NCI-H2081 treated with DMSO at 0.1 percent for 48 hours (cell line): ENCODE measurements around the gene MBOAT2.
"Not testable (repeated sequence)": the region's sequence is repeated elsewhere in the genome, so short reads cannot be mapped to it uniquely, and the experiment has no call there.

Source experiments
- DNase-seq: peaks from one replicate; lab custom pipeline; 2025; lab: John Stamatoyannopoulos, UW

The MBOAT2 gene

DNA sequence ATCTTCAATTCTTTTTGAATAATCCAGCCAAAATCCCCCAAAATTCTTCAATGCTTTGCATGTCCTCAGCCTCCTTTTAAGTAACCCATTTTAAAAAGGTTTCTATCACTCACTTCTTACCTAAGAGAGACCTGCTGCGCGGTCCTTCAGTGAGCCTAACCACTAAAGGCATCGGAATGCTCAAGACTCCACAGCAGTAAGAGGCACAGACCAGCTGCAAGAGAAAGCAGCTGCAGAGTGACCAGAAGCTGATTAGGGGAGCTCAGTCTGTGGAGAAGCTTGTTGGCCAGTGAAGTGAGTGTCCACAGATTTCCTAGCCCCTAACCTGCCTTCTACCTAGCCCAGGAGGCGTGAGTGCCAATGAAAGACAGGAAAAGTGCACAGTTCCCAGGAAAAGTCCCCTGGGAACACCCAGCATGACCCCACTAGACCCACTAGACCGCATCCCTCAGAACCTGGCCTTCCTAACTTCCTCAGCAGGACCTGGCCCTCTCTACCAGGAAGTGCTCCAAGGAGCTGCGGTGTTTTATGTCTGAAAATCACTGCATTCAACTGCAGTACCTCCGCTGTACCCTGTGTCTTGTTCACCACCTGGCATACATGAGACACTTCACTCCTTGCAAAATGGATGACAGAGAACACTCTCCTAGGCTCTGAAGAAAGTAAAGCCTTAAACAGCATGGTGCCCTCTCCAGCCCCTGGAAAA, 10.1 kb downstream of the MBOAT2 start:
- no peak for DNase-seq

GRCh38 chr2:8992643-8993042, 10.8 kb downstream of the MBOAT2 start:
- DNase-seq, result no peak

DNA sequence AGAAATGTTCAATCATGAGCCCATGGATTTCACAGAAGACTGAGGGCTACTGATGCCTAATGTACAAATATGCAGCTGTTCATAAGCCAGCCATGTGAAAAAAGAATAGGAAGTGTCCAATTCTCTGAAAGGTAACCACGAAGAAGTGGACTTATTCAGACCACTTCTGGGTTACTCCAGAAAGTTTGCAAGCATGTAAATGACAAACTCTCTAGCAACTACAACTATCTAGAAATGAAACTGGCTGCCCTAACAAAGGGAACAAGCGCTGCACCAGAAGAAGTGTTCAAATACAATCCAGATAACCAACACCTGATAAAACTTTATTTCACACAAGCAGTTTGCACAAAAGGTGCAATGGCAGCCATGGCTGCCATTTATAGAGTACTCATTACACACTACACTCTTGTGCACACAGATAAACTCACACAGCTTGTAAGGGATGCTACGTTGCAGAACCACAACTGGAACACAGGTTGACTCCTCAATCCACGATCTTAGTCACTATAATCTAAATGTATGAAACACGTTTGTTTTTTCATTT, 13.9 kb downstream of the MBOAT2 start:
- DNase-seq, result no peak

- DNase-seq, result no peak
Measured at GRCh38 chr2:8987410-8987809, 16.1 kb downstream of the MBOAT2 start.

GRCh38 chr2:8986327-8986976, 17.0 kb downstream of the MBOAT2 start:
- DNase-seq, result no peak

GRCh38 chr2:8985561-8986326, 17.7 kb downstream of the MBOAT2 start:
- DNase-seq, result no peak

GRCh38 chr2:8984855-8985254, 18.6 kb downstream of the MBOAT2 start:
- no peak for DNase-seq

DNA sequence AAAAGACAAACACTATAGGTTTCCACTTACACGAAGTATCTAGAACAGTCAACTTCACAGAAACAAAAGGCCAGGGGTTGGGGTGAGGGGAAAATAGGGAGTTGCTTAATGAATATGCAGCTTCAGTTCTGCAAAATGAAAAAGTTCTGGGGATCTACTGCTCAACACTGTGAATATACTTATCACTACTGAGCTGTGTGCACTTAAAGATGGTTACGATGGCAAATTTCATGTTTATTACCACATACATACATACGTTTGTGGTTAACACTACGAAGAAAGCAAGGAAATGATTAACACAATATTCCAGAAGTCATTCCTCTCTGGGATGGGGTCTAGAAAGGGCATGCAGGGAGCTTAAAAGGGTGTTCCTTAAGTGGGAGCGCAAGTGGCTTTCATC, 19.3 kb downstream of the MBOAT2 start:
- DNase-seq, result no peak

DNA sequence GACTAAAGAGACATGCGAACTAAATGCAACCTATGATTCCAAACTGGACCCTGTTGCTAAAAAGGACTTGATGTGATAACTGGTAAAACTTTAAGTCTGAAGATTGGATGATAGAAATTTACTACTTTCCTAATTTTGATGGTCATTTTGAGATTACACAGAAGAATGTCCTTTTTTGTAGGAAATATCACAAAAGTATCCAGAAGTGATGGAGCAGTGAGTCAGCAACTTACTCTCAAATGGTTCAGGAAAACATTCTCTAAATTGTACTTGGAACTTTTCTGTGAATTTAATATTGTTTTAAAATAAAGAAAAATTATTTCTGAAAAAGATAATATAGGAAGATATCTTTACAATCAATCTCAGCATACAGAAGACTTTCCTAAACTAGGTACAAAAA, 19.9 kb downstream of the MBOAT2 start:
- DNase-seq, result no peak

DNA sequence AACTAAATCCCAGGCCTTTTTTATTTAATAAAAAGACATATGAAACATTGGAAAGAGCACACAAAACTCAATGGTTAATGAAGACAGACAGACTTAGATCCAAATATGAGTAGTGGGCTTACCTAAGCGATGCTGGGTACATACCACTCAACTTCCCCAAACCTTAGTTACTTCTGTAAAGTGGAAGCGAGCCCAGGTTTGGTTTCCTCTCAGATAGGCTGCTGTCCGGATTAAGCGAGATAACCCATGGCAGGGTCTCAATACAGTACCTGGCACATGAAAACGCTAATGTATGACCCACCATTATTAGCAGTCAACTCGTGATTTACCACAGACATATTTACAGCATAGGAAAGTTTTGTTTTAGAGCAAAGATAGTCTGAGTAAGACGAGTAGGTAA, 21.6 kb downstream of the MBOAT2 start:
- DNase-seq, result no peak

DNA sequence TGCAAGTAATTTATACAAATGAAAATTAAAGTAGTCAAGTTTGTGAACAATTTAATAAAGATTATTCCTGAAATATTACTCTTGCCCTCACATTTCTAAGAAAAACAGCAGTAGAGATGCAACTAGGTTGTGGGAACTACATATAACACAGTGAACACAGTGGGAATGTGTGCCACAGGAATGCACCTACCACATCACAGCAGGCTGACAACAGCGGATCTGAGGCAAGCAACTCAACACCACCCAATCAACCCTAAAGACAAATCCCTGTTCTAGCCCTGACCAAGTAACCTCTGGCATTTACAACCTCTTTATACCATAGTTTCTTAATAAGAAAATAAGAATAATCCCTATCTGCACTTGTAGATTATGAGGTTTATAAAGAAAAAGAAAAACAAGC, 23.4 kb downstream of the MBOAT2 start:
- no peak for DNase-seq

GRCh38 chr2:8977758-8978157, 25.7 kb downstream of the MBOAT2 start:
- no peak for DNase-seq

- no peak for DNase-seq
Measured at GRCh38 chr2:8976442-8977259, 26.8 kb downstream of the MBOAT2 start.

DNA sequence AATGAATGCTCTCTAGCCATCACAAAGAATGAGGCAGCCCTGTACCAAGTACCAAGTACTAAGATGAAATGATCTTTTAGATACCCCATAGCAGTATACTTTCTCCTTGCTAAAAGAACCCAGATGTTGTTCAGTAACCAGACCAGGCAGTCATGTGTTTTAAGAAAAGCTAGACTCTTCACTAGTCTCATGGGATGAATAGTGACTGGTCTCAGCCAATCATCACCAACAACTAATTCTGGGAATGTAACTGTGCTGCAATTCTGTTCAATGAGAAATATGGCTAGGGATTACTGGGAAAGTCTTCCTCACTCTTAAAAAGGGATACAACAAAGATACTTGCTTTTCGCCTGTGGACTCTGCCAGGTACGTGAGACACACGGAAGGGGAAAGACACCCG, 29.5 kb downstream of the MBOAT2 start:
- DNase-seq, result no peak

GRCh38 chr2:8973017-8973416, 30.5 kb downstream of the MBOAT2 start:
- DNase-seq, result not testable (repeated sequence)

GRCh38 chr2:8972535-8972934, 30.9 kb downstream of the MBOAT2 start:
- not testable (repeated sequence) for DNase-seq

DNA sequence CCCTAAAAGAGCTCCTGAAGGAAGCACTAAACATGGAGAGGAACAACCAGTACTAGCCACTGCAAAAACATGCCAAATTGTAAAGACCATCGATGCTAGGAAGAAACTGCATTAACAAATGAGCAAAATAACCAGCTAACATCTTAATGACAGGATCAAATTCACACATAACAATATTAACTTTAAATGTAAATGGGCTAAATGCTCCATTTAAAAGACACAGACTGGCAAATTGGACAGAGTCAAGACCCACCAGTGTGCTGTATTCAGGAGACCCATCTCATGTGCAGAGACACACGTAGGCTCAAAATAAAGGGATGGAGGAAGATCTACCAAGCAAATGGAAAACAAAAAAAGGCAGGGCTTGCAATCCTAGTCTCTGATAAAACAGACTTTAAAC, 34.1 kb downstream of the MBOAT2 start:
- not testable (repeated sequence) for DNase-seq

- DNase-seq, result no peak
Measured at GRCh38 chr2:8966123-8966908, 37.2 kb downstream of the MBOAT2 start.

DNA sequence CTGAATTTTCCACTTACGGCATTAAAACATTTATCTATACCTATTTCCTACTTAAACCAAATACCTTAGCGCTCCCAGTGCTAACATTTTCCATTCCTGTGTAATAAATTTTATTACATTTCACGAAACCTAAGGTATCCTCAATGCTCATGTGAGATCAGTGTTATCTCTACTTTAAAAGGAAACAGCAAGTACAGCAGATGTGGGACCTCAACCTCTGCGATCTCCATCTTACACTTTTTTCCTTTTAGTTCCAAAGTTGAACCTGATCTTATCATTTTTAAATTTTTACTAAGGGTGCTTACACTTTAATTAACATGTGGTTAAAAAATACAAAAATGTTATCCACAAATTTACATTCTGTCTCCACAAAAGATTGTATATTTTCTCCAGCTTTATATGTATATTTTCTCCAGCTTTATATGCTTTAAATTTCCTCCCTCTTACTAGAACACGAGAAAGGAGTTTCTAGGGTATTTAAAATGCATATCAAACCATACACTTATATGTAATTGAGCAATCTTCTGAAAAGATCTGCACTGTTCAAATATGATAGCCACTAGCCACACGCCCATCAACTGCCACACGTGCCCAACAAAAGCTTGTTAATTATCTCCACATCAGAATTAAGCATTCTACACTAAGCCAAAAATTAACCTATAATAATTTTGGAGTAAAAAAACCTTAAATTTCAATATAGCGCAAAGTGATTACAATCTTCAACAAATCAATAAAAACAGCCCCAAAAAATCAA, 38.1 kb downstream of the MBOAT2 start:
- no peak for DNase-seq

DNA sequence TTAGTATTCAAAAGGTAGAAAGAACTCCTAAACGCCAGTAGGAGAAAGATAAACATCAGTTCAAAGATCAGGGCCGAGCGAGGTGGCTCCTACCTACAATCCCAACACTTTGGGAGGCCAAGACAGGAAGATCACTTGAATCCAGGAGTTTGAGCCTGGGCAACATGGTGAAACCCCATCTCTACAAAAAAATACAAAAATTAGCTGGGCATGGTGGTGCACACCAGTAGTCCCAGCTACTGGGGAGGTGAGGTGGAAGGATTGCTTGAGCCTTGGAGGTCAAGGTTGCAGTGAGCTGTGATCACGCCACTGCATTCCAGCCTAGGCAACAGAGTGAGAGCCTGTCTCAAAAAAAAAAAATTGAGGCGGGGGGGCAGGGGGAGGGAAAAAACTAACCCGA, 40.6 kb downstream of the MBOAT2 start:
- no peak for DNase-seq
